ENCODE results near the gene DPM2.

DNA sequence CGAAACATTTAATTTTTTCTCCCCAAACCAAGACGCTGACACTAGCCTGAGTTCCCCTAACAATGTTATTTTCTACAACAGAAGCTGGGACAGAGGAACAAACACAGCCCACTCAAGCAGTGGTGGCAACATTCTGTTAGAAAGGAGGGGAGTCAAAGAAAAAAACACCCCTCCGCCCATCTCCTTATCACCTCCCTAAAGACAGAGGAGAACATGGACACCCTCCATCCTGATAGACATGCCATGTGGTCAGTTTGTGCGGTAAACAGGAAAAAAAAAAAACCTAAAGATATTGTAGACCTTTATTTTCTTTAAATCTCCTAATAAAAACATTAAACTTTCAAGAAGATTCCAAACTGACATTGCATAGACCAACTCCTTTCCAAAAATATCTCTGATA lies 2.9 kb upstream of the DPM2 start:
- TF ChIP-seq, protein P1, sequence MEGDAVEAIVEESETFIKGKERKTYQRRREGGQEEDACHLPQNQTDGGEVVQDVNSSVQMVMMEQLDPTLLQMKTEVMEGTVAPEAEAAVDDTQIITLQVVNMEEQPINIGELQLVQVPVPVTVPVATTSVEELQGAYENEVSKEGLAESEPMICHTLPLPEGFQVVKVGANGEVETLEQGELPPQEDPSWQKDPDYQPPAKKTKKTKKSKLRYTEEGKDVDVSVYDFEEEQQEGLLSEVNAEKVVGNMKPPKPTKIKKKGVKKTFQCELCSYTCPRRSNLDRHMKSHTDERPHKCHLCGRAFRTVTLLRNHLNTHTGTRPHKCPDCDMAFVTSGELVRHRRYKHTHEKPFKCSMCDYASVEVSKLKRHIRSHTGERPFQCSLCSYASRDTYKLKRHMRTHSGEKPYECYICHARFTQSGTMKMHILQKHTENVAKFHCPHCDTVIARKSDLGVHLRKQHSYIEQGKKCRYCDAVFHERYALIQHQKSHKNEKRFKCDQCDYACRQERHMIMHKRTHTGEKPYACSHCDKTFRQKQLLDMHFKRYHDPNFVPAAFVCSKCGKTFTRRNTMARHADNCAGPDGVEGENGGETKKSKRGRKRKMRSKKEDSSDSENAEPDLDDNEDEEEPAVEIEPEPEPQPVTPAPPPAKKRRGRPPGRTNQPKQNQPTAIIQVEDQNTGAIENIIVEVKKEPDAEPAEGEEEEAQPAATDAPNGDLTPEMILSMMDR (IDR thresholded peaks at IDR 0.05; ENCODE audit: insufficient read depth, low read length, poor library complexity, severe bottlenecking), result no peak
- no peak for TF ChIP-seq EZH2phosphoT487 (conservative IDR thresholded peaks at IDR 0.05; ENCODE audit: low read length)
